OCI-LY1 (cell line): ENCODE results near the gene SAG.

Experiments used
- EZH2 ChIP-seq: fragments of 200-600 bp; sonication (generic), shearing (Covaris generic); IDR thresholded peaks from 2 replicates; pipeline ENCODE4 v1.8.0; 2017; ENCODE audit warnings: borderline replicate concordance, mixed run types, mild to moderate bottlenecking, antibody characterized with exemption, low read length, moderate library complexity, mixed read lengths
- TF ChIP-seq, protein P1 (sequence below): fragments of 200-600 bp; sonication (generic), shearing (Covaris generic); IDR thresholded peaks from 2 replicates; pipeline ENCODE4 v1.5.1; 2017; ENCODE audit warnings: mild to moderate bottlenecking, antibody characterized with exemption, low read length, moderate library complexity, mixed read lengths

DNA sequence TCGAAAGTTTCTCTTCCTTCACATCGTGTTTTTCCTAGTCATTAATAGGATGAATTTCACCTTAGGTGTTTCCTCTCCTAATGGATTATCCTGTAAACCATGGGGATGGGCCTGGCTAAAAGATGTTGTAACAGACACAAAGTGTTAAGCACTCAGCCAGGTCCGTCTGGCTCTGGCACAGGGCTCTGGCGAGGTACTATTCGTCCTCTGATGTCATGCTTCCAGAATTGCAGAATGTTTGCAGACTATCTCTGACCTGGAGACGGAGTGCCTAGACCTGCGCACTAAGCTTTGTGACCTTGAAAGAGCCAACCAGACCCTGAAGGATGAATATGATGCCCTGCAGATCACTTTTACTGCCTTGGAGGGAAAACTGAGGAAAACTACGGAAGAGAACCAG is 42.9 kb upstream of the SAG start:
- TF ChIP-seq, protein P1, sequence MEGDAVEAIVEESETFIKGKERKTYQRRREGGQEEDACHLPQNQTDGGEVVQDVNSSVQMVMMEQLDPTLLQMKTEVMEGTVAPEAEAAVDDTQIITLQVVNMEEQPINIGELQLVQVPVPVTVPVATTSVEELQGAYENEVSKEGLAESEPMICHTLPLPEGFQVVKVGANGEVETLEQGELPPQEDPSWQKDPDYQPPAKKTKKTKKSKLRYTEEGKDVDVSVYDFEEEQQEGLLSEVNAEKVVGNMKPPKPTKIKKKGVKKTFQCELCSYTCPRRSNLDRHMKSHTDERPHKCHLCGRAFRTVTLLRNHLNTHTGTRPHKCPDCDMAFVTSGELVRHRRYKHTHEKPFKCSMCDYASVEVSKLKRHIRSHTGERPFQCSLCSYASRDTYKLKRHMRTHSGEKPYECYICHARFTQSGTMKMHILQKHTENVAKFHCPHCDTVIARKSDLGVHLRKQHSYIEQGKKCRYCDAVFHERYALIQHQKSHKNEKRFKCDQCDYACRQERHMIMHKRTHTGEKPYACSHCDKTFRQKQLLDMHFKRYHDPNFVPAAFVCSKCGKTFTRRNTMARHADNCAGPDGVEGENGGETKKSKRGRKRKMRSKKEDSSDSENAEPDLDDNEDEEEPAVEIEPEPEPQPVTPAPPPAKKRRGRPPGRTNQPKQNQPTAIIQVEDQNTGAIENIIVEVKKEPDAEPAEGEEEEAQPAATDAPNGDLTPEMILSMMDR, result no peak
- TF ChIP-seq EZH2, result no peak
